GM10266 (cell line): ENCODE results near the gene ZNF273.
"Not testable (repeated sequence)": the region's sequence is repeated elsewhere in the genome, so short reads cannot be mapped to it uniquely, and the experiment has no call there.

Source experiments
- DNase-seq: peaks from one replicate; pipeline ENCODE4 v3.0.0; 2012; ENCODE audit errors: extremely low spot score
- CTCF ChIP-seq: IDR thresholded peaks from 2 replicates; pipeline ENCODE4 v1.5.1; 2012; ENCODE audit warnings: mild to moderate bottlenecking, low read depth; ENCODE audit not compliant: control insufficient read depth, insufficient read depth; ENCODE audit errors: missing control alignments

Gene ZNF273

GRCh38 chr7:64945503-64946175, 42.6 kb downstream of the ZNF273 start:
- DNase-seq, result no peak
- TF ChIP-seq CTCF, result no peak

GRCh38 chr7:64946772-64947171, 43.7 kb downstream of the ZNF273 start:
- no peak for TF ChIP-seq CTCF
- no peak for DNase-seq

- no peak for TF ChIP-seq CTCF
- no peak for DNase-seq
Observed at GRCh38 chr7:64947252-64948000, 44.4 kb downstream of the ZNF273 start.

GRCh38 chr7:64948774-64949173, 45.7 kb downstream of the ZNF273 start:
- DNase-seq, result not testable (repeated sequence)

GRCh38 chr7:64950673-64951072, 47.6 kb downstream of the ZNF273 start:
- not testable (repeated sequence) for DNase-seq

GRCh38 chr7:64951250-64951848, 48.3 kb downstream of the ZNF273 start:
- DNase-seq, result peak; percentile 64
- TF ChIP-seq CTCF, result peak; percentile 77

GRCh38 chr7:64959072-64959747, 56.1 kb downstream of the ZNF273 start:
- TF ChIP-seq CTCF, result no peak
- DNase-seq, result no peak

- no peak for TF ChIP-seq CTCF
- DNase-seq, result no peak
Observed at GRCh38 chr7:64965594-64965993, 62.5 kb downstream of the ZNF273 start.
